Gastroesophageal sphincter (tissue), 3 donors: Measurements from ENCODE around the gene C5orf63.

Source experiments
- EP300 ChIP-seq: sonication (generic); formaldehyde crosslinking; IDR thresholded peaks from one replicate; pipeline ENCODE4 v1.6.1; 2017; ENCODE audit warnings: antibody characterized with exemption, mild to moderate bottlenecking
- POLR2A ChIP-seq, 2 donors: fragments of 450-650 bp; IDR thresholded peaks; one replicate each; pipeline ENCODE4 v1.6.1; 2017; ENCODE audit warnings: antibody characterized with exemption in 2 of 2, mild to moderate bottlenecking in 2 of 2, moderate library complexity in 1 of 2
- POLR2AphosphoS5 ChIP-seq: sonication (generic); formaldehyde crosslinking; IDR thresholded peaks from one replicate; pipeline ENCODE4 v1.6.1; 2017; ENCODE audit warnings: antibody characterized with exemption
- TF ChIP-seq, protein P1 (sequence below), 4 experiments: fragments of 200-600 bp in 2 of 4; fragments of 450-650 bp in 2 of 4; sonication (generic) in 1 of 4; IDR thresholded peaks; one replicate each; pipeline ENCODE4 v1.5.1; 2017 to 2019; ENCODE audit warnings: antibody characterized with exemption in 4 of 4, mild to moderate bottlenecking in 2 of 4, moderate library complexity in 2 of 4

DNA sequence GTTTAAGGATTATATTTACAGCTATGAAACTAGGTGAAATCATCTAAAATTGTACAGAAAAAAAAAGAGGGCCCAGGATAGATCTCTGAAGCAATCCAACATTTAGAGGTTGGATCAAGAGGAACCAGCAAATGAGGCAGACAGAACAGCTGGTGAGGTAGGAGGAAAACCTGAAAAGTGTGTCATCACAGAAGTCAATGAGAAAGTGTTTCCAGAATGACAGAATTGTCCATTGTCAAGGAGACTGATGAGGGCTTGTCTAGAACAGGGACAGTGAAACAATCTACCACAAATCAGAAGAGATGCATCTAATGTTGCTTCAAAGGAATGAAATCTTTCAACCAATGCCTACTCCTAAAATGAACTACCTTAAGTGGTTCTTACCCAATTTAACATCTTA, 6.6 kb downstream of the C5orf63 start:
- TF ChIP-seq POLR2A (IDR thresholded peaks at IDR 0.05) (no peak), POLR2AphosphoS5 (no peak), EP300 (no peak)
- TF ChIP-seq, protein P1, sequence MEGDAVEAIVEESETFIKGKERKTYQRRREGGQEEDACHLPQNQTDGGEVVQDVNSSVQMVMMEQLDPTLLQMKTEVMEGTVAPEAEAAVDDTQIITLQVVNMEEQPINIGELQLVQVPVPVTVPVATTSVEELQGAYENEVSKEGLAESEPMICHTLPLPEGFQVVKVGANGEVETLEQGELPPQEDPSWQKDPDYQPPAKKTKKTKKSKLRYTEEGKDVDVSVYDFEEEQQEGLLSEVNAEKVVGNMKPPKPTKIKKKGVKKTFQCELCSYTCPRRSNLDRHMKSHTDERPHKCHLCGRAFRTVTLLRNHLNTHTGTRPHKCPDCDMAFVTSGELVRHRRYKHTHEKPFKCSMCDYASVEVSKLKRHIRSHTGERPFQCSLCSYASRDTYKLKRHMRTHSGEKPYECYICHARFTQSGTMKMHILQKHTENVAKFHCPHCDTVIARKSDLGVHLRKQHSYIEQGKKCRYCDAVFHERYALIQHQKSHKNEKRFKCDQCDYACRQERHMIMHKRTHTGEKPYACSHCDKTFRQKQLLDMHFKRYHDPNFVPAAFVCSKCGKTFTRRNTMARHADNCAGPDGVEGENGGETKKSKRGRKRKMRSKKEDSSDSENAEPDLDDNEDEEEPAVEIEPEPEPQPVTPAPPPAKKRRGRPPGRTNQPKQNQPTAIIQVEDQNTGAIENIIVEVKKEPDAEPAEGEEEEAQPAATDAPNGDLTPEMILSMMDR (IDR thresholded peaks at IDR 0.05), result no peak
